Measurements from ENCODE around the gene HSP90AB1. TPM values are rescaled to one million over a fixed set of nuclear protein-coding genes. Genes with fewer than 3 reads are reported as not detected.

Gene HSP90AB1
- total and polyA plus RNA-seq, 9 of the 15 experiments (the other 6 are each of a cell fraction or from before 2014, with no cell fraction given), result 1,780 to 3,358 (median 2,262) TPM

DNA sequence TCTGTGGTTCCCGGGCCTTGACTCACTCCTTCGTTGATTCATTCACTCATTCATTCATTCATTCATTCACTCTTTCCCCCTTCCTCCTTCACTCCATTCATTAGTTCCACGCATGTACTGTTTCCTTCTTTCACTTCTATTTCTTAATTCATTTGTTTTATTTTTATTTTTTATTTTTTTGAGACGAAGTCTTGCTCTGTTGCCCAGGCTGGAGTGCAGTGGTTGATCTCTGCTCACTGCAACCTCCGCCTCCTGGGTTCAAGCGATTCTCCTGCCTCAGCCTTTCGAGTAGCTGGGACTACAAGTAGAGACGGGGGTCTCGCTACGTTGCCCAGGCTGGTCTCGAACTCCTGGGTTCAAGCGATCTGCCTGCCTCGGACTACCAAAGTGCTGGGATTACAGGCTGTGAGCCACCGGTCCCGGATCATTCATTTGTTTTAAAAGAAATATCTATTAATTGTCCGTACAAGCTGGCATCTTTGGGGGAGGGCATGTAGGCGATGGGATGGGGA, 18.9 kb downstream of the HSP90AB1 start (continued):
- no peak for TF ChIP-seq FOXA3 (CRISPR knock-in tag; conservative IDR thresholded peaks at IDR 0.05 in 1 of 2, IDR thresholded peaks at IDR 0.05 in 1 of 2)
- no peak for TF ChIP-seq ZNF655 (CRISPR knock-in tag; IDR thresholded peaks at IDR 0.05)
- no peak for TF ChIP-seq RREB1 (CRISPR knock-in tag; IDR thresholded peaks at IDR 0.05)
- no peak for TF ChIP-seq ZNF717 (CRISPR knock-in tag; IDR thresholded peaks at IDR 0.05)
- TF ChIP-seq SMARCA4 (IDR thresholded peaks at IDR 0.05), result peak; percentile 76
- no peak for TF ChIP-seq HOMEZ (CRISPR knock-in tag; IDR thresholded peaks at IDR 0.05)
- TF ChIP-seq, protein P1, sequence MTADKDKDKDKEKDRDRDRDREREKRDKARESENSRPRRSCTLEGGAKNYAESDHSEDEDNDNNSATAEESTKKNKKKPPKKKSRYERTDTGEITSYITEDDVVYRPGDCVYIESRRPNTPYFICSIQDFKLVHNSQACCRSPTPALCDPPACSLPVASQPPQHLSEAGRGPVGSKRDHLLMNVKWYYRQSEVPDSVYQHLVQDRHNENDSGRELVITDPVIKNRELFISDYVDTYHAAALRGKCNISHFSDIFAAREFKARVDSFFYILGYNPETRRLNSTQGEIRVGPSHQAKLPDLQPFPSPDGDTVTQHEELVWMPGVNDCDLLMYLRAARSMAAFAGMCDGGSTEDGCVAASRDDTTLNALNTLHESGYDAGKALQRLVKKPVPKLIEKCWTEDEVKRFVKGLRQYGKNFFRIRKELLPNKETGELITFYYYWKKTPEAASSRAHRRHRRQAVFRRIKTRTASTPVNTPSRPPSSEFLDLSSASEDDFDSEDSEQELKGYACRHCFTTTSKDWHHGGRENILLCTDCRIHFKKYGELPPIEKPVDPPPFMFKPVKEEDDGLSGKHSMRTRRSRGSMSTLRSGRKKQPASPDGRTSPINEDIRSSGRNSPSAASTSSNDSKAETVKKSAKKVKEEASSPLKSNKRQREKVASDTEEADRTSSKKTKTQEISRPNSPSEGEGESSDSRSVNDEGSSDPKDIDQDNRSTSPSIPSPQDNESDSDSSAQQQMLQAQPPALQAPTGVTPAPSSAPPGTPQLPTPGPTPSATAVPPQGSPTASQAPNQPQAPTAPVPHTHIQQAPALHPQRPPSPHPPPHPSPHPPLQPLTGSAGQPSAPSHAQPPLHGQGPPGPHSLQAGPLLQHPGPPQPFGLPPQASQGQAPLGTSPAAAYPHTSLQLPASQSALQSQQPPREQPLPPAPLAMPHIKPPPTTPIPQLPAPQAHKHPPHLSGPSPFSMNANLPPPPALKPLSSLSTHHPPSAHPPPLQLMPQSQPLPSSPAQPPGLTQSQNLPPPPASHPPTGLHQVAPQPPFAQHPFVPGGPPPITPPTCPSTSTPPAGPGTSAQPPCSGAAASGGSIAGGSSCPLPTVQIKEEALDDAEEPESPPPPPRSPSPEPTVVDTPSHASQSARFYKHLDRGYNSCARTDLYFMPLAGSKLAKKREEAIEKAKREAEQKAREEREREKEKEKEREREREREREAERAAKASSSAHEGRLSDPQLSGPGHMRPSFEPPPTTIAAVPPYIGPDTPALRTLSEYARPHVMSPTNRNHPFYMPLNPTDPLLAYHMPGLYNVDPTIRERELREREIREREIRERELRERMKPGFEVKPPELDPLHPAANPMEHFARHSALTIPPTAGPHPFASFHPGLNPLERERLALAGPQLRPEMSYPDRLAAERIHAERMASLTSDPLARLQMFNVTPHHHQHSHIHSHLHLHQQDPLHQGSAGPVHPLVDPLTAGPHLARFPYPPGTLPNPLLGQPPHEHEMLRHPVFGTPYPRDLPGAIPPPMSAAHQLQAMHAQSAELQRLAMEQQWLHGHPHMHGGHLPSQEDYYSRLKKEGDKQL (CRISPR knock-in tag; IDR thresholded peaks at IDR 0.05; ENCODE audit: borderline replicate concordance), result no peak
- TF ChIP-seq ZNF583 (CRISPR knock-in tag; IDR thresholded peaks at IDR 0.05), result no peak
- no peak for TF ChIP-seq KAT8 (IDR thresholded peaks at IDR 0.05; ENCODE audit: low read depth)
- TF ChIP-seq CHD1 (IDR thresholded peaks at IDR 0.05; ENCODE audit: low read length), result no peak
- no peak for TF ChIP-seq ETV5 (CRISPR knock-in tag; IDR thresholded peaks at IDR 0.05; ENCODE audit: low read depth)
- TF ChIP-seq LCOR (CRISPR knock-in tag; IDR thresholded peaks at IDR 0.05), result no peak
- no peak for TF ChIP-seq ZSCAN32 (CRISPR knock-in tag; IDR thresholded peaks at IDR 0.05)

Measured in K562 (cell line).